ENCODE data around the gene BTBD2. TPM values are rescaled to one million over a fixed set of nuclear protein-coding genes. Genes with fewer than 3 reads are reported as not detected.
A peak's percentile ranks its signal among the peaks of the same experiment; 100 is the strongest.

Gene BTBD2
- total and polyA plus RNA-seq, 2 of the 8 experiments (the other 6 are each of a cell fraction or from before 2014, with no cell fraction given) = 91.7 to 92.3 TPM

- Histone ChIP-seq H2BK120ac (replicated peaks; ENCODE audit: low read depth, low read length) (no peak overlapping the region), H3K36me3 (ENCODE audit: control insufficient read depth in 2 of 4, insufficient read depth in 4 of 4, low read length in 3 of 4) (no peaks in the 10 kb centered on the region), H3K23ac (ENCODE audit: insufficient read length) (no peak overlapping the region), H3K4me1 (replicated peaks in 1 of 4; ENCODE audit: control insufficient read depth in 3 of 4, insufficient read depth in 4 of 4, low read length in 3 of 4) (peaks cover 0 to 23% (median 11%) of the 10 kb centered on the region in 4 experiments; a peak in 6 of 7 replicates), H3K4me2 (ENCODE audit: insufficient read depth in 1 of 2, low read depth in 2 of 2, low read length in 2 of 2) (no peak overlapping the region), H4K5ac (ENCODE audit: insufficient read length, low read depth, low read length) (no peak overlapping the region), H2BK5ac (ENCODE audit: low read depth, low read length) (peak overlapping the region; percentile 60; the same call in 1 of the 2 replicates), H2AK5ac (ENCODE audit: low read depth, low read length) (no peak overlapping the region; the same call in 1 of the 2 replicates), H4K20me1 (replicated peaks in 1 of 2; ENCODE audit: control insufficient read depth in 1 of 2, insufficient read depth in 2 of 2, low read length in 2 of 2) (peaks cover 39 to 46% of the 10 kb centered on the region in 2 experiments), H3K9me3 (ENCODE audit: insufficient read depth in 2 of 2, low read depth in 1 of 2, low read length in 1 of 2) (no peaks in the 10 kb centered on the region), H2BK20ac (ENCODE audit: low read length) (no peak overlapping the region), H4K8ac (ENCODE audit: extremely low read depth, insufficient read depth, low read length) (no peak overlapping the region), H3K14ac (ENCODE audit: insufficient read length) (no peak overlapping the region), H4K91ac (replicated peaks; ENCODE audit: insufficient read length, low read length) (no peak overlapping the region), H3K27ac (ENCODE audit: low read depth, low read length) (no peak overlapping the region), H2BK12ac (ENCODE audit: low read depth, low read length) (no peak overlapping the region), H3K18ac (ENCODE audit: extremely low read depth, low read length) (no peak overlapping the region), H3K4ac (replicated peaks; ENCODE audit: insufficient read length, low read depth, low read length) (no peak overlapping the region), H2BK15ac (ENCODE audit: low read length) (no peak overlapping the region), H3K4me3 (ENCODE audit: extremely low read depth in 1 of 4, insufficient read depth in 2 of 4, low read depth in 3 of 4, low read length in 4 of 4) (no peak overlapping the region), H3K79me1 (ENCODE audit: low read depth, low read length) (peaks cover 19% of the 10 kb centered on the region), H2AFZ (ENCODE audit: low read length) (no peak overlapping the region), H3K79me2 (ENCODE audit: control insufficient read depth in 1 of 2, insufficient read depth in 2 of 2, low read length in 2 of 2) (peaks cover 60 to 76% of the 10 kb centered on the region in 2 experiments), H3K23me2 (ENCODE audit: low read depth, low read length) (peaks cover 15% of the 10 kb centered on the region; the same call in 1 of the 2 replicates), H3K9ac (replicated peaks in 1 of 4; ENCODE audit: extremely low read depth in 1 of 4, low read depth in 3 of 4, low read length in 3 of 4) (no peak overlapping the region), H3K56ac (replicated peaks; ENCODE audit: insufficient read length, low read depth, low read length) (no peak overlapping the region), H3K27me3 (replicated peaks in 1 of 4; ENCODE audit: control insufficient read depth in 3 of 4, extremely low read depth in 1 of 4, insufficient read depth in 3 of 4, low read length in 3 of 4) (no peaks in the 10 kb centered on the region)
- DNase-seq (ENCODE audit: low read depth in 1 of 2, low spot score in 2 of 2) = no peak
- ChIA-PET CTCF (ENCODE audit: partially characterized antibody) (interaction anchor here (0.7 to 3.6 kb wide), 26 partner anchors 9 to 883 kb away, joined by 3 to 23 read pairs (median 5); no protein-coding TSS in a partner anchor), POLR2A (ENCODE audit: partially characterized antibody) (interaction anchor here (0.6 to 3.4 kb wide), 8 partner anchors 8 to 144 kb away, joined by 3 to 13 read pairs (median 3); no protein-coding TSS in a partner anchor)
- TF ChIP-seq TBP (IDR thresholded peaks at IDR 0.05; ENCODE audit: low read depth, low read length) (no peak), JUN (IDR thresholded peaks at IDR 0.05; ENCODE audit: low read depth, low read length) (no peak), RBBP5 (IDR thresholded peaks at IDR 0.05; ENCODE audit: borderline replicate concordance, low read depth, low read length) (no peak), ASH2L (IDR thresholded peaks at IDR 0.05; ENCODE audit: low read length) (no peak), USF2 (IDR thresholded peaks at IDR 0.05; ENCODE audit: low read length) (no peak), BACH1 (IDR thresholded peaks at IDR 0.05; ENCODE audit: low read length) (no peak)
- WGBS, 2 experiments (ENCODE audit: extremely low coverage in 1 of 2, insufficient coverage in 1 of 2, insufficient read length in 1 of 2, insufficient replicate concordance in 2 of 2, low coverage in 1 of 2, low lambda C conversion rate in 2 of 2, missing lambda C conversion rate in 1 of 2) = 93% methylated on average over 26 of the region's 30 CpGs; no CpG with 5 or more reads in 1 of the 2 experiments
- FAIRE-seq = no peak
Observed at GRCh38 chr19:1944916-1945561, 70.5 kb downstream of the BTBD2 start.
